NCI-H1436 (cell line): Measurements from ENCODE around the gene AKT1.

Experiments
- DNase-seq: peaks from one replicate; lab custom pipeline; 2025; lab: John Stamatoyannopoulos, UW

AKT1 gene

DNA sequence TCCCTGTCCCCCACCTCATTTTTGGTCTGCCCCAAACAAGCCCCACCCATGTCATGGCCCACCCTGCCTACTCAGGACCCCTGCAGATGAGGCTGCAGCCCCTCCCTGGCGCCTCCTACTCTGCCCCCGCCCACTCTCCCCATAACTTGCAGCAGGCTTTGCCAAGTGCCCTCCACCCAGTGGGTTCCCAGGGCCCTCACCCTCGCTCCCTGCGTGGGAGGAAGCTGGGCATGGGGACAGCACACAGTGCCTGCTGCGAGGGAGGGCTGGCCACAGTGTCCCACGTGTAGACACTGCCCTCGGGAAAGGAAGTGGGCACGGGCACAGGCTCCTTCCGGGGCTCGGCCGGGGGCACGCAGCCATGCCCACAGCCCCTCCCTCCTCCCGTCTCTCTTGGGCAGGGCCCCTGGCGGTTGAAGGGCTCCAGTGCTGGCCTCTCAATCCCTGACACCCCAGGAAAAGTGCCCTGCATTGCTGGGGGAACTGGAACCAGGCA is 9.4 kb downstream of the AKT1 start:
- DNase-seq = no peak

DNA sequence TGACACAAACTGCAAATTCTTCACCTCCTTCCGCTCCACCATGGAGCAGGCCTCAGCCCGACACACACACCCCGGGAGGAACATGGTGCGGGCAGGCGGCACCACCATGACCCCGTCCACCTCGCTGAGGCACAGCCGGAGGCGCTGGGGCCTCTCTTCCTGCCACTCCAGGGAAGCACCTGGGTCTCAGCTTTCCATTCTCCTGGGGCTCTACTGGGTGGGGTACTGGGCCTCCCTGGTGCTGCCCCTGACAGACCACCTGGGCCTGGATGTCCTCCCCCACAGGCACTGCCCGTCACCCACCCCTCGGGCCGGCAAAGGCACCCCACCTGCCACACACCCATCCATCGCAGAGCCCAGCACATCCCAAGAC is 9.9 kb downstream of the AKT1 start:
- DNase-seq = no peak

DNA sequence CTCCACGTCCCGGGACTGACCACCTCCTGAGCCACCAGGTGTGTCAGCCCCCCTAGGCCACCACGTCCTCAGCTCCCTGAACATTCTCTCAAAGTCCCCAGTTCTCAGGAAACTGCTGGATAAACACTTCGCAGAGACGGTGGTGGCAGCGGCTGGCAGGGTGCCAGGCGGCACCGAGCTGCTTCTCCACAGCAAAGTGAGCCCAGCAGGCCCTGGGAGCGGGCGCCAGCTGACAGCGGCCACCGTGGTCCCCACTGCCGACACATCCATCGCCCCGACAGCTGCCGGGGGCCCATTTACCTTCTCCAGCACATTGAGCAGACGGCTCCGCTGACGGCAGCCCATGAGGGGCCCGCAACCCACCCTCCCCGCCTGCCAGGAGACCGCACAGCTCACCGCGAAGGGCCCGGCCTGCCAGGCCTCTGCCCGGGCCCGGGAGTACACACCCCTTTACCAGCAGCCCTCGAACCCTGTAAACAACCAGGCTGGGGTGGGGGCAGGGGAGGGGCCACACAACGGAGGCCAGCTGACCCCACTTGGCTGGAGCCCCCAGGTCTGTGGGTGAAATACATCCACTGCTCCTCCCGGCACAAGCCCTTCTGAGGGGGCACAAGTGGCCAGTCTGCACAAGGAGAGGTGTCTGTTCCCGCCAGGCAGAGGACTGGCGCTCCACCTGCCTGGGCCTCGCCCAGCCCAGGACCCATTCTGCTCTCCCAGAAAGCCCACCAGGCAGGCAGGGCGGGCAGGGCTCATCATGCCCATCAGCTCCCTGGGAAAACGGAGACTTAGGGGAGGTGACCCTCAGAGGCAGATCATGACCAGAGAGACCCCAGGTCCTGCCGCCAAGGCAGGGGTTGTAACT is 10.5 kb downstream of the AKT1 start:
- DNase-seq = no peak

DNA sequence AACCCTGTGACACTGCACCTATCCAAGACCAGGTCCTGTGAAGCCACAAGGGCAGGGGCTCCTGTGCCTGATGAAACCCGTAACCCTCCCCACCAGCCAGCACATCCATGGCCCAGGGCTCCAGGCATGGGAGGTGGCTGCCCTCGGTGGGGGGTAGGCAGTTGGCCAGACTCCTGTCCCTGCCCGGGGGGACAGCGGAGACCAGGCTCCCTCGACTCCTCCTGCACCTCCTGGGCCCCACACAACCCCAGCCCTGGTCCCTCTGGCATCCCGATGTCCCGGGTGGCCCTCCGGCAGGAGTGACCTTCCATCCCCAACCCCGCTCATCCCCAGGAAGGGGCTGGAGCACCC is 11.4 kb downstream of the AKT1 start:
- no peak for DNase-seq

DNA sequence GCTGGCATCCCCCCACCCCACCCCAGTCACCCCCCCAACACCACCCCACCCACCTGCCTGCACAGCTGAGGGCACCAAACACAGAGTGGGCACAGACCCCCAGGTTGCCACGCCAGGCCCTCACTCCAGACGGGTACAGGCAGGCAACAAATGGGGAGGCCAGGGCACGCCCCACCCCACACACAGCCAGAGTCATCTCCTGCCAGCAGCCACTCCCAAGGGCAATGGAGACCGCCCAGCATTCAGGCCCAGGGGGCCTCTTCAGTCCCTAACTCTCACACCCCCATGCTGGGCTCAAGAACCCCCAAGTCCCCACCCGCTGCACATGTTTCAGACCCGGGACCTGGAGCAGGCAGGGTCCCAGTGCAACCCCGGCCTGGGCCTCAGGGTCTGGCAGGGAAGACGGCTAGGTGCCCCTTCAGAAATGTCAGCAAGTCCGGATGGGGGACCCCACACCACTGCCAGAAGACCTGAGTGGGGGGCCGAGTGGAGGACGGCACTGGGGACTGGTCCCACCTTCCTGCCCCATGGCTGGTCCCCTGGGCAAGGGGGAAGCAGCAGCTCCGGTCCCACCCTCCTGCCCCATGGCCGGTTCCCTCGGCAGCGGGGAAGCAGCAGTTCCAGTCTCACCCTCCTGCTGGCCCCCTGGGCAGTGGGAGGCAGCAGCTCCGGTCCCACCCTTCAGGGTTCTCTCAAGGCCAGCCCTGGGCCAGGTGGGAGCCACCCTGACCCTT is 11.9 kb downstream of the AKT1 start:
- no peak for DNase-seq

DNA sequence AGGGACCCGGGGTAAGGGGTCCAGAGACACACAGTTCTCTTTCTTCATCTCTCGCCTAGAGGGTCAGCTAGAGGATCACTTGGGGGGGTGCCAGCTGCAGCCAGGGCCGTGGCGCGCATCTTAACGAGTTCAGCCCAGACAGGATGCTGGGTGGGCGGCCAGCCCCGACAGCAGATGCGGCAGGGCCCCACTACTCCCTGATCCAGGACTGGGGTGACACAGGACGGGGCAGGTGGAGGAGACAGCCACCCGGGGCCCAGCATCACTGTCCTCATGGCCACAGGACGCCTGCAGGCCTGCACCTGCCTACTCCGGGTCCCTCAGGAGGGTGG is 12.8 kb downstream of the AKT1 start:
- no peak for DNase-seq

DNA sequence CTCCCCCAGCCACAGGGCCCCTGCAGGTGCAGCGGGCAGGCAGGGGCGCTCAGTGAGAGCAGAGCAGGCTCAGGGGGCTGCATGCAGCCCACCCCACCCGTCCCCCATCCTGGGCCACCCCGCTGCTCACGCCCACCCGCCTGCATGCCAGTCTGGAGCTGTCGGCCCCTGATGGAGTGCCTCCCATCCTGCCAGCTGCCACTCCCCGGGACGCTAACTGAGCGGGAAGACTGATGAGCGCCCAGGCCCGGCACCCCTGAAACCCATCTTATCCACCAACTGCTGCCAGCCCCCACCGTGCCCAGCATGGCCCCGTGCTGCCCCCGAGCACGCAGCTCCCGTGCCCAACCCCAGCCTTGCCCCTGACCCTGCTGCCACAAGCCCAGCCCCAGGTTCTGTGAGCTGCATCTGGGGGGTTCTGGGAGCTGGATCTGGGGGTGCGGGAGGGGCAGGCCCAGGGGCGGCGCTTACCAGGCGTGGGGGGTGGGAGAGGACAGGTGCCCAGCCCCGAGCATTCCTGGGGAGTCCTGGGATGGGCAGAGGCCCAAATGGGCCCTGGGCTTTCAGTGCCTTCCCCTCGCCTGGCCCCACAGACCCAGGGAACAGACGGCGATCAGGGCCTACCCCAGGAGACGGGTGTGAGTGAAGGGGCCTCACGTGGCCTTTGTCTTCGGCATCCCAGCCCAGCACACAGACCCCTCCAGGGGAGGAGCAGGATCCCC is 13.3 kb downstream of the AKT1 start:
- DNase-seq = no peak

DNA sequence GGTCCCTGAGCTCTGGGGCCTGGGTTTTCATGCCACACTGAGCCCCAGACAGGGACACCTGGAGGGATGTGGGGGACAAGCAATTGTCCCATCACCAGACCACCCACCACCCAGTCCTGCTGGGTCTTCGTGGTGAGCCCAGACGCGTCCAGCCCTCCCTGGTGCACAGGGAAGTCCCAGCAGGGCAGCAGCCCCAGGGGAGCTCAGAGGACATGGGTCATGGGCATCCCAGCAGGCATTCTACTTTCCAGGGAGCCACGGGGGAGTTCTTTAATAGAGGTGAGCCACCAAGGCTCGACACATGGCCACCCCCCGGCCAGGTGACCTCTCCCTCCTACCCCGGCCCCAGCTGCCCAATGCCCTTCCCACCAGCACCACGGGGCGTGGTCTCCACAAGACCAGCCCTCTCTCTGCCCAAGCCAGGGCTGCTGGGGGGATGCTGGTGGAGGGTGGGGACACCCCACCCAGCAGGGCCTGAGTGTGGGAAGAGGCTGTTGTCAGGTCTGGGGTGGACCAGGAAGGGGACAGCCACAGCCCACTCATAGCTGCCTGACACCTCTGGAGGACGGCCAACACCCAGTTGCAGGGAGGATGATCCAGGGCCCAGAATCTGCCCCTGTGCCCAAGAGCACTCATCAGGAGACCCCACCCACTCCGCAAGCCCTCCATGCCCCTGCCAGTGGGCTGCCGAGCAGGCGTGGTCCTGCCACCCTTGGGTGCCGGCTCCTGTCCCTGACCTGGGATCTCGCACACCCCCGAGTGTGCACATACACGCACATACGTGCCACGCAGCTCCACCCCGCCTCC is 14.1 kb downstream of the AKT1 start:
- DNase-seq = no peak

DNA sequence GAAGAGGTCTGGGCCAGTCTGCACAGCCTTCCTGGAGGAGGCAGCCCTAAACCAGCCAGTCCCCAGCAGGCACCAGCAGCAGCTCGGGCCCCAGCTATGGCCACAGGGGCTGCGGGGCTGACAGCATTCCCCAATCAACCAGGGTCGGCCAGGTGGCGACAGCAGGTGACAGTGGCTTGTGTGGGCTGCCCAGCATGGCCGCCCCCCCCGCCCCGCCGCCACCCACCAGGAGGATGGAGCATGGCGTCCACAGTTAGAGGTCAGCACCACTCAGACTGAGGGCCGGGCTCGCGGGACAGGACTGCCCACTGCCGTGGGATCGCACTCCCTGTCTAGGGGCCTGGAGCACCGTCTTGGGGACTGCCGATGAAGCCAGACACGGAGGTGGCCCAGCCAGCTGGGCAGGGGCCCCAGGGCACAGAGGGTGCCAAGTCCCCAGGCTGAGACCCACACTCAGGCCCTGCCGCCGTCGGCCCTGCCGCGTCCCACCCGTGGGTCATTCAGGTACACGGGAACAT is 15.0 kb downstream of the AKT1 start:
- no peak for DNase-seq

DNA sequence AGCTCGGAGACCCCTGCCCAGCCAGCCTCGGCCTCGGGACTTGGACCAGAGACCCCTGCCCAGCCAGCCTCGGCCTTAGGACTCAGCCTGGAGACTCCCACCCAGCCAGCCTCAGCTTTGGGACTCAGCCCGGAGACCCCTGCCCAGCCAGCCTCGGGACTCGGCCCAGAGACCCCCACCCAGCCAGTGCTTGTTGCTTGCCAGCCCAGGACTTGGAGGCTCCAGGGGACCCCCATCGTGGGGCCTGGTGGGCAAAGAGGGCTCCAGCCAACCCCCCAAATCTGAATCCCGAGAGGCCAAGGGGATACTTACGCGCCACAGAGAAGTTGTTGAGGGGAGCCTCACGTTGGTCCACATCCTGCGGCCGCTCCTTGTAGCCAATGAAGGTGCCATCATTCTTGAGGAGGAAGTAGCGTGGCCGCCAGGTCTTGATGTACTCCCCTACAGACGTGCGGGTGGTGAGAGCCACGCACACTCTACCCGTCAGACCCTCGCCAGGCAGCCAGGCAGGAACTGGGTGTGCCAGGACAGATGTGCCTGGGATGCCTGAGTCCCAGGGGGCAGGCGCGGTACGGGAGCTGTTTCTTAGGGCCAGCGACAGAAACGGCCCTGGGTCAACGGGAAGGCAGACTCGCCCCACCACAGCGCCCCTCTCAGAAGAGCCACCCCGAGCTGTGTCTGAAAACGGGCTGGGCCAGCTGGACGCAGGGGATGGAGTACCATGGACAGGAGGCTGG is 15.6 kb downstream of the AKT1 start:
- no peak for DNase-seq

DNA sequence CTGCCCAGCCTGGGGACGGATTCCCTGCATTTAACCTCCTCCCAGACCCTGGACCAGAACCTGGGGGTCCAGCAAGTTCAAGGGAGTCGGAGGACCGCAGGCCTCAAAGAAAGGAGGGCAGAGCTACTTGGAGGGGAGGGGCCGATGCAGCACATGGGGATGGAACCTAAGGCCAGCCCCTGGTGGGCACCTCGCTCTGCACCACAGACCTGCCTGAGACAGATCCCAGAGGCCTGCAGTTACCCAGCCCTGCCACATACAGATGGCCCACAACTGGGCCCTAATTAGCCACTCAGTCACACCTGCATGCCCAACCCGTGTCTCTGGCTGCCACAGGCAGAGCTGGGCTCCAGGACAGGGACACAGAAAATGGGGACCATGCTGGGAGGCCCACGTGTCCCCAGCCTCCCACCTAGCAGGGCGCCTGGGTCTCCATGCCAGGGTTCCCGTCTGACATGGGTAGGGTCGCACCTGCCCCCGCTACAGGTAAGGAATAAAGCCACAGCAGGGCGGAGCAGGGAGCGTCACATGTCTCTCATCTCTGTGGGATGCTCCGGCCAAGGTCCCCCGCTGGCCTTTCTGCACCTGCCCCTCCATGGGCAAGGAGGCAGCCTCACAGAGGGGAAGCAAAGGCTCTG is 16.7 kb downstream of the AKT1 start:
- no peak for DNase-seq

DNA sequence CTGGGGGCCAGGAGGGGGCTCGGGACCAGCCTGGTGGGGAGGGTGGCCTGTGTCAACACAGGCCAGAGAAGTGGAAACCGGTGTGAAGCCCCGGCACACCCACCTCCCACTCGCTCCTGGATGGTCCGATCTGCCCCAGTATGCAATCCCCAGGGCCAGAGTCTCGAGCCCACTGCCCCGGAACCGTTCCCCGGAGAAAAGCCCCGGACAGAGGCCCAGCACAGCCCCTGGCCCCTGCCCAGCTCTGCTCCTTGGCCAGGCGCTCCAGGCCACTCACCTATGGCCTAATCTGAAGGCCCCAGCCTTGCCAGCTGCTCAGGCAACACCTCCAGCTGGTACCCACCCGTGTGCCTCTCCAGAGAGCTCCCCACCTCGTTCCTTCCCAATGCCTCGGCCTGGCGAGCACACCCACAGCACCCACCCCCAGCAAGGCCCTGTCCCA is 17.7 kb downstream of the AKT1 start:
- DNase-seq = no peak

DNA sequence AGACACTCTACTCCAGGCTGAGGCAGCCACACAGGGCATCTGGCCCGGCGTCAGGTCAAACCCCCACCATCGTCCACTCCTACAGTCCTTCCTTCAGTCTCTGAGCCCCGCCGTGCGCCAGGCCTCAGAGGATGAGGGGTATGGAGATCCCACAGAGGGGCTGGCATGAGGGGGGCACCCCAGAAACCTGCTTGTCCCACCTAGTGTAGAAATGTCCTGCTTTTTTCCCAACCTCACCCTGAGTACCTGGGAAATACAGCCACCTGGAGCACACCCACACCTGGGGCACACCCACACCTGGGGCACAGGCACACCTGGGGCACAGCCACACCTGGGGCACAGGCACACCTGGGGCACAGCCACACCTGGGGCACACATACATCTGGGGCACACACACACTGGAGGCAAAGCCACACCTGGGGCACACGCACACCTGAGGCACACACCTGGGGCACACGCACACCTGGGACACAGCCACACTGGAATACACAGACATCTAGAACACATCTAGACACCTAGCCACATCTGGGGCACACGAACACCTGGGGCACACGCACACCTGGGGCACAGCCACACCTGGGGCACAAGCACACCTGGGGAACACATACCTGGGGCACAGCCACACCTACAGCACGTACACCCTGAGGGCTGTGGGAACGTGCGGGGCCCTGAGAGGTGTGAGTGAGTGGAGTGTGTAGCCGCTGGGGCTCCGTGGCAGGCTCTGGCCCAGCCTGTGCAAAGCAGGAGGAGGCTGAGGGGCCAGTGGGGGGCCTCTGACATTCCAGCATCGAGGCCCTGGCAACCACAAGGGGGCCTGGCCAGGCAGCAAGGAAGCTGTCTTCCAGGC is 18.4 kb downstream of the AKT1 start:
- no peak for DNase-seq

DNA sequence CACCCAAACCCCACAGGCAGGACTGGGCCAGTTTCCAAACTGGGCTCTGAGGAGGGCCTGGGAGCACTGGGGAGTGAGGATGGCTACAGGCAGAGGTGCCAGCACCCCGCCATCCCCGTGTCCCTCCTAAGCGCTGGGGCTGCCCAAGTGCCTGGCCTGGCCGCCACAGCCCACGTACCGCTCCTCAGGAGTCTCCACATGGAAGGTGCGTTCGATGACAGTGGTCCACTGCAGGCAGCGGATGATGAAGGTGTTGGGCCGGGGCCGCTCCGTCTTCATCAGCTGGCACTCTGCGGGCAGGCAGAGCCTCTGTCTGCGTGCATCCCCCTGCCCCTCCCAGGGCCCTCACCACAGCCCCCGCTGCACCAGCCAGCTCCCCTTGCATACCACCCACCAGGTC is 19.1 kb downstream of the AKT1 start:
- no peak for DNase-seq

DNA sequence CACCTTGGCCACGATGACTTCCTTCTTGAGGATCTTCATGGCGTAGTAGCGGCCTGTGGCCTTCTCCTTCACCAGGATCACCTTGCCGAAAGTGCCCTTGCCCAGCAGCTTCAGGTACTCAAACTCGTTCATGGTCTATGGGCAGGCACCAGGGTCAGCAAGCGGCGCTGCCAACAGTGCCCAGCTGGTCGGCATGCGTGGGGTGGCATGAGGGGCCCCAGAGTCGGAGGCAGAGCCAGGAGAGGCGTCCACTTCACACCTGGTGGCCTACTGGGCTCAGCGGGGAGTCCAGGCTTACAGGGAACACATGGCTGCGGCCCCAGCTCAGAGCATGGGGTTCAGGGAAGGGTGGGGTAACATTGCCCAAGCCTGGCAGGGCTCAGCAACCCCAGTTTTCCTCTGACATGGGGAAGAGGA is 20.5 kb downstream of the AKT1 start:
- DNase-seq = no peak

DNA sequence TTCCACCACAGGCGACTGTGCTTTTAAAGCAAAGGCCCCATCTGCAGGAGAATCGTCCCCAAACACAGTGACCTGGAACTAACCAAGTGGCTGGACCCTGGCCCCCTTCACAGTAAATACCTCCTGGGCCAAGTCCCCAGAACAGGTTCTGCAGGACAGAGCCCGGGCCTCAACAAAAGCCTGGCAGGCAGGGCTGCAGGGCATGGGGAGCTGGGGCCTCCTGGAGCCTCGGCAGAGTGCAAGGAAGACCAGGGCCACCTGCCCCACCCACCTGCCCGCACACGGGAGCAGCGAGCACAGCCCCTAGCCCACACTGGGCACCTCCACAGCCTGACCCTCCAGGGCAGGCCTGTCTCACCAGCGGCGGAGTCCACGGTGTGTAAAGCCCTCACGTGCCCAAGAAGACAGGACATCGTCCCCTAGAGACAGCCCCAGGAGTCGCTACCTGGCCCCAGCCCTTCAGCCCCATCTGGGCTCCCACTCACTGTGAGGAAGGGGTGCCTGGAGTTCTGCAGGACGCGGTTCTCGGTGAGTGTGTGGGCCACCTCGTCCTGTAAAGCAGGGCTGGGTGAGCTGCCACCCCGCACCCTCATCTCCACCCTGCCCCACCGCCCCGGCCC is 21.0 kb downstream of the AKT1 start:
- no peak for DNase-seq

DNA sequence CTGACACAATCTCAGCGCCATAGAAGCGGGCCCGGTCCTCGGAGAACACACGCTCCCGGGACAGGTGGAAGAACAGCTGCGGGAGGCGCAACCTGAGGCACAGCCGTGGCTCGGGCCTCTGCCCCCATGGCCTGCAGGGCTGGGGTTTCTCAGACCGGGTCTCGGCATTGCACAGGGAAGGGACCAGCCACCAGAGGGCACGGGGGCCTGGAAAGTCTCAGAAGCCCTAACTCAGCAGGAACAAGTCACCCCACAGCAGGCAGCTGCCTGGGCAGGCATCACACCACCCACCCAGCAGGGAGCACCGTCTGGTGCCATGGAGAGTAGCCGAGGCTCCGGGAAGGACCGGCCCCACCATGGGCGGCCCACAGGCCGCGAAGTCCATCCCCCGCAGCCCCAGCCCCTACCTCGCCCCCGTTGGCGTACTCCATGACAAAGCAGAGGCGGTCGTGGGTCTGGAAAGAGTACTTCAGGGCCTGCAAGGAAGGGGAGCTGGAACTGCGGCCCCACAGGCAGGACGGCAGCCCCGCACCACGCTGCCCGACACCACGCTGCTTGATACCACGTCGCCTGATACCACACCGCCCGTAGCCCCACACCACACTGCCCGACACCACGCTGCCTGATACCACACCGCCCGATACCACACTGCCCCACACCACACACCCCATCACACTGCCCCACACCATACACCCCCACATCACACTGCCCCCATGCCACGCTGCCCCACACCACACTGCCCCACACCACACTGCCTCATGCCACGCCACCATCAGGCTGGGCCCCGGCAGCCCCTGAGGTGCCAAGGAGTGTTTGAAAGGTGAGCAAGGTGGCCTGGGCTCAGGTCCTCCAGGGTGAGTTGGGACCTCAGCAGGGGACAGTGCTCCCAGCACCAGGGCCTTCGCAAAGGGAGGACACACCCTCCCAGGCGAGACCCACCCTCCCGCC is 21.8 kb downstream of the AKT1 start:
- DNase-seq = no peak
